Keratinocyte (primary cell): ENCODE measurements around the gene FAM120AOS.

Experiments
- EZH2 ChIP-seq: IDR thresholded peaks from one replicate; pipeline ENCODE4 v1.6.1; 2012; ENCODE audit warnings: inconsistent platforms, mild to moderate bottlenecking, low read length, moderate library complexity
- TF ChIP-seq, protein P1 (sequence below), 3 experiments: IDR thresholded peaks in 1 of 3; conservative IDR thresholded peaks in 1 of 3; optimal IDR thresholded peaks in 1 of 3; 2 replicates in 2 of 3; 3 replicates in 1 of 3; pipeline versions ENCODE3 to v1.5.1; 2011; ENCODE audit warnings: low read length in 3 of 3, mild to moderate bottlenecking in 3 of 3, moderate library complexity in 2 of 3, control low read depth in 1 of 3, inconsistent platforms in 1 of 3; ENCODE audit not compliant: insufficient read depth in 2 of 3; ENCODE audit errors: extremely low read depth in 1 of 3

DNA sequence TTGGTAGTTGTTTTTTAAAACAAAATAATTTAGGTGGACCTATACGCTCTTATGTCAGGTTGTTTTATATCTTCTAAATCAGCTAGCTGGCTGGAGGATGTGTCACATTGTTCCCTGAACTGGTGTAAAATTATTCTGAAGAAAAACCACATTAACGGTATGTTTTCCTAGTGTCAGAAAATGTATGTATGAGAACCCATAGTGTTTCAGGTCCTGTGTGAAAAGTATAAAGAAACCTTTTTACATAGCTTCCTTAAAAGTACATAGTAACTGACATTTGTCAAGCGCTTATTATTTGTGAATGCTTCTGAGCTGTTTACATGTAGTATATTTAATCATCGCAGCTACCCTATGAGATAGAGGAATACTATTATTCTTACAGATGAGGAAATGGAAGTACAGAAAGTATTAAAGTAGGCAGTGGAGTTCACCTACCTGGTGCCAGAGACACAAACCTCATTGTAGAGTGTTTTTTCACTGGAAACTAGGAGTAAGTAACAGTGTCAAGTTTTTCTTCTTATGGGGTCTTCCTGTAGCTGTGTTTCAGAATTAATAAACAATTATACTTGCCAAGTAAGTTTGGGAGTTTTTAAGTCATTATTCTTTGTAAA, 10.4 kb upstream of the FAM120AOS start:
- TF ChIP-seq, protein P1, sequence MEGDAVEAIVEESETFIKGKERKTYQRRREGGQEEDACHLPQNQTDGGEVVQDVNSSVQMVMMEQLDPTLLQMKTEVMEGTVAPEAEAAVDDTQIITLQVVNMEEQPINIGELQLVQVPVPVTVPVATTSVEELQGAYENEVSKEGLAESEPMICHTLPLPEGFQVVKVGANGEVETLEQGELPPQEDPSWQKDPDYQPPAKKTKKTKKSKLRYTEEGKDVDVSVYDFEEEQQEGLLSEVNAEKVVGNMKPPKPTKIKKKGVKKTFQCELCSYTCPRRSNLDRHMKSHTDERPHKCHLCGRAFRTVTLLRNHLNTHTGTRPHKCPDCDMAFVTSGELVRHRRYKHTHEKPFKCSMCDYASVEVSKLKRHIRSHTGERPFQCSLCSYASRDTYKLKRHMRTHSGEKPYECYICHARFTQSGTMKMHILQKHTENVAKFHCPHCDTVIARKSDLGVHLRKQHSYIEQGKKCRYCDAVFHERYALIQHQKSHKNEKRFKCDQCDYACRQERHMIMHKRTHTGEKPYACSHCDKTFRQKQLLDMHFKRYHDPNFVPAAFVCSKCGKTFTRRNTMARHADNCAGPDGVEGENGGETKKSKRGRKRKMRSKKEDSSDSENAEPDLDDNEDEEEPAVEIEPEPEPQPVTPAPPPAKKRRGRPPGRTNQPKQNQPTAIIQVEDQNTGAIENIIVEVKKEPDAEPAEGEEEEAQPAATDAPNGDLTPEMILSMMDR (optimal IDR thresholded peaks at IDR 0.05 in 1 of 3, IDR thresholded peaks at IDR 0.05 in 1 of 3, conservative IDR thresholded peaks at IDR 0.05 in 1 of 3; ENCODE audit: extremely low read depth in 1 of 3, insufficient read depth in 2 of 3, low read length in 3 of 3): no peak
- TF ChIP-seq EZH2: no peak
